HAP-1 (cell line): ENCODE results near the gene TIAM2.
"Not testable (repeated sequence)": the region's sequence is repeated elsewhere in the genome, so short reads cannot be mapped to it uniquely, and the experiment has no call there.

Experiments
- DNase-seq, 2 experiments: peaks; one replicate each; pipeline ENCODE4 v3.0.0-alpha.2; 2016 to 2020; ENCODE audit warnings: low spot score in 2 of 2
- H3K27me3 ChIP-seq: fragments of 250-450 bp; sonication (Bioruptor Pico); 2 replicates; pipeline ENCODE4 v1.5.1; 2020; ENCODE audit warnings: low read depth, mild to moderate bottlenecking, moderate library complexity
- H3K36me3 ChIP-seq: fragments of 250-450 bp; sonication (Bioruptor Pico); replicated peaks from 2 replicates; pipeline ENCODE4 v1.5.1; 2020; ENCODE audit warnings: mild to moderate bottlenecking
- H3K4me1 ChIP-seq: fragments of 250-450 bp; sonication (Bioruptor Pico); 2 replicates; pipeline ENCODE4 v1.5.1; 2020; ENCODE audit warnings: mild to moderate bottlenecking
- H3K4me3 ChIP-seq: fragments of 250-450 bp; sonication (Bioruptor Pico); 2 replicates; pipeline ENCODE4 v1.5.1; 2020; ENCODE audit warnings: mild to moderate bottlenecking, moderate library complexity
- H3K9me3 ChIP-seq: fragments of 250-450 bp; sonication (Bioruptor Pico); 2 replicates; pipeline ENCODE4 v1.5.1; 2020; ENCODE audit warnings: mild to moderate bottlenecking, moderate library complexity
- in situ Hi-C: fragments of 300-500 bp; cut with MboI; formaldehyde crosslinking; loops from 3 replicates; pipeline ENCODE4 v1.14.3; 2020; ENCODE audit warnings: low sequenced_read_pairs, inconsistent platforms, mixed read lengths

The TIAM2 gene

GRCh38 chr6:154998855-154999254 is 3.7 kb downstream of the TIAM2 start:
- Histone ChIP-seq H3K4me1 (peaks cover 16% of the 10 kb centered on the region), H3K36me3 (no peaks in the 10 kb centered on the region), H3K4me3 (no peak overlapping the region), H3K27me3 (no peaks in the 10 kb centered on the region; the same call in 1 of the 2 replicates), H3K9me3 (no peaks in the 10 kb centered on the region)
- DNase-seq: no peak
- in situ Hi-C loops: no loop called here

DNA sequence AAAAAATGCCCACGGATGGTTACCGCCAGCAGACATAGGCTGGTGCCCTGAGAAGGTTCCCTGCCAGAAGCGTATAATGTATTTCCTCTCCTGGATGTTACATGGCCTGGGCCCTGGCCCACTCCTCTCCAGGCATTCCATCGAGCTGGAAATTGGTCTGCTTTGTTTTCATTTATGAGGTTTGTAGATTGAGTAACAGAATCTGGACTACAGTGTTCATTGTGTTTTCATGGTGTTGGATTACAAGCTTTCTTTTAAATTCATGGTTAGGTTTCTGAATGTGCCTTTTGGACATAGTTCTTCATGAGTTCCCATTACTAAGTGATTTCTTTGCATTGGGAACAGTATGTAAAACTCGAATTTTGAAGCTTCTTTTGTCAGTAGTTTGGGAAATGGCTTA is 6.4 kb downstream of the TIAM2 start:
- in situ Hi-C loops: no loop called here
- peak; percentile 47 to 70 for DNase-seq
- no peaks in the 10 kb centered on the region for H3K36me3 ChIP-seq
- peaks cover 15% of the 10 kb centered on the region for H3K4me1 ChIP-seq
- H3K27me3 ChIP-seq: no peaks in the 10 kb centered on the region; the same call in 1 of the 2 replicates
- H3K4me3 ChIP-seq: no peak overlapping the region
- no peaks in the 10 kb centered on the region for H3K9me3 ChIP-seq

- H3K27me3 ChIP-seq: no peaks in the 10 kb centered on the region; the same call in 1 of the 2 replicates
- no peaks in the 10 kb centered on the region for H3K9me3 ChIP-seq
- H3K4me1 ChIP-seq: peaks cover 11% of the 10 kb centered on the region
- no peak overlapping the region for H3K4me3 ChIP-seq
- DNase-seq: peak in 1 of 2 experiments; percentile 36
- in situ Hi-C loops: no loop called here
- no peaks in the 10 kb centered on the region for H3K36me3 ChIP-seq
Measured at GRCh38 chr6:155001934-155002333, 6.8 kb downstream of the TIAM2 start.

DNA sequence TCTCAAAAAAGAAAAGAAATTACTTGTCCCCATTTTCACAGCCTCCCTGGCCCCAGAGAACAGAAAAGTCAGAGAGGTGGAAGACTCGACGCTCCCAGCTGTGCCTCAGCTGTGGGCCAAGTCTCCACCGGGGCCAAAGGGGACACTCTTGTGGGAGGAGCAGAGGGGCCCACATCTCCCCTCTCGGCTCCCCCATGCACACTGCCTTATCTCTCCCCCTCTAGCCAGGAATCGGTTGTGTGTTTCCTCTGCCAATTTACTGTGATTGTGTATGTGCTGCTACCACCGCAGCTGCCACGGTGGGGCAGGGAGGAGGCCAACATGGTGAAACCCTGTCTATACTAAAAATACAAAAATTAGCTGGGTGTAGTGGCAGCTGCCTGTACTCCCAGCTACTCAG is 8.4 kb downstream of the TIAM2 start:
- H3K27me3 ChIP-seq: peaks cover 2% of the 10 kb centered on the region; the same call in 1 of the 2 replicates
- no peak for DNase-seq
- in situ Hi-C loops: no loop called here
- H3K4me3 ChIP-seq: no peak overlapping the region
- H3K4me1 ChIP-seq: peaks cover 11% of the 10 kb centered on the region
- H3K36me3 ChIP-seq: no peaks in the 10 kb centered on the region
- H3K9me3 ChIP-seq: no peaks in the 10 kb centered on the region

DNA sequence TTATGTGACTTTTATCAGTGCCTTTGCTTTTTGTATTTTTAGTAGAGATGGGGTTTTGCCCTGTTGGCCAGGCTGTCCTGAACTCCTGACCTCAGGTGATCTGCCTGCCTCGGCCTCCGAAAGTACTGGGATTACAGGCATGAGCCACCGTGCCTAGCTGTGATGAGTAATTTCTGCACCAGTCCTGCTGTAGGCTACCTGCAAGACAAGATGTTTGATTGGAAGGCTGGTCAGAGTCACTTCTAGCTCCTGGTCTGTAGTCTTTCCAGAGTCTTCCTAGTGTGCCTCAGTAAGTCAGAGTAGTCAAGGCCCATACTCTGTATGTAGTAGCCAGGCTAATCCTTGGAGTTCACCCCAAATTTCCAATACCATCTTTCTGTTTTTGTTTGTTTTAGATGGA is 8.9 kb downstream of the TIAM2 start:
- in situ Hi-C loops: no loop called here
- Histone ChIP-seq H3K4me1 (peaks cover 11% of the 10 kb centered on the region), H3K4me3 (no peak overlapping the region), H3K36me3 (no peaks in the 10 kb centered on the region), H3K9me3 (no peaks in the 10 kb centered on the region), H3K27me3 (peaks cover 2% of the 10 kb centered on the region; the same call in 1 of the 2 replicates)
- DNase-seq: no peak

- no peaks in the 10 kb centered on the region for H3K36me3 ChIP-seq
- H3K9me3 ChIP-seq: no peaks in the 10 kb centered on the region
- H3K27me3 ChIP-seq: peaks cover 2% of the 10 kb centered on the region; the same call in 1 of the 2 replicates
- H3K4me1 ChIP-seq: peaks cover 11% of the 10 kb centered on the region
- in situ Hi-C loops: no loop called here
- DNase-seq: no peak
- no peak overlapping the region for H3K4me3 ChIP-seq
Measured at GRCh38 chr6:155004576-155005372, 9.7 kb downstream of the TIAM2 start.

DNA sequence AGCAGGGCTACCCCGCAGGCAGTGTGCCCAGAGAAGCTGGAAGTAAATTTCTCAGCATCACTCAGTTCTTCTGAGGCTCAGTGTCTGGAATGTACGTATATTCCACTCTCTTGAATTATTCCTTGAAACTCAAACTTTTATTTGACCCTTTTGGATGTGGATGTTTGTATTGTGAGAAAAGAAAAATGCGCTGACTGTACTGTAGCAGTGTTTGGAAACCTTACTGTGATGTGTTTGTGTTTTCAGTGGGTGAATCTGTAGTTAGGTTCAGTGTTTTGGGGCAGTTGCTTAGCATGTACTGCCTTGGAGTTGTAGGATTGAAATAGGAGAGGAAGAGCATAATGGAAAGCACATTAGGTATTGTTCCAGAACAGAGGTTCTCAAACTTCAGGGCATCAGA is 13.5 kb downstream of the TIAM2 start:
- no peaks in the 10 kb centered on the region for H3K36me3 ChIP-seq
- no peak overlapping the region for H3K4me3 ChIP-seq
- in situ Hi-C loops: no loop called here

GRCh38 chr6:155010940-155011339 is 15.8 kb downstream of the TIAM2 start:
- in situ Hi-C loops: no loop called here
- no peak for DNase-seq
- H3K4me1 ChIP-seq: peaks cover 23% of the 10 kb centered on the region
- no peaks in the 10 kb centered on the region for H3K36me3 ChIP-seq
- H3K9me3 ChIP-seq: no peaks in the 10 kb centered on the region
- peaks cover 2% of the 10 kb centered on the region; the same call in 1 of the 2 replicates for H3K27me3 ChIP-seq
- no peak overlapping the region for H3K4me3 ChIP-seq

More for the DNA sequence above, 13.5 kb downstream of the TIAM2 start:
- Histone ChIP-seq H3K27me3 (peaks cover 2% of the 10 kb centered on the region; the same call in 1 of the 2 replicates), H3K9me3 (no peaks in the 10 kb centered on the region), H3K4me1 (peaks cover 6% of the 10 kb centered on the region)
- no peak for DNase-seq

GRCh38 chr6:155011809-155012291 is 16.7 kb downstream of the TIAM2 start:
- Histone ChIP-seq H3K4me1 (peaks cover 25% of the 10 kb centered on the region), H3K27me3 (peaks cover 2% of the 10 kb centered on the region; the same call in 1 of the 2 replicates), H3K36me3 (no peaks in the 10 kb centered on the region), H3K4me3 (no peak overlapping the region), H3K9me3 (peaks cover 3% of the 10 kb centered on the region)
- in situ Hi-C loops: no loop called here
- DNase-seq: no peak

- Histone ChIP-seq H3K4me3 (no peak overlapping the region), H3K4me1 (peaks cover 25% of the 10 kb centered on the region), H3K9me3 (peaks cover 7% of the 10 kb centered on the region), H3K27me3 (no peaks in the 10 kb centered on the region; the same call in 1 of the 2 replicates), H3K36me3 (no peaks in the 10 kb centered on the region)
- DNase-seq: no peak
- in situ Hi-C loops: no loop called here
Measured at GRCh38 chr6:155013457-155013876, 18.4 kb downstream of the TIAM2 start.

DNA sequence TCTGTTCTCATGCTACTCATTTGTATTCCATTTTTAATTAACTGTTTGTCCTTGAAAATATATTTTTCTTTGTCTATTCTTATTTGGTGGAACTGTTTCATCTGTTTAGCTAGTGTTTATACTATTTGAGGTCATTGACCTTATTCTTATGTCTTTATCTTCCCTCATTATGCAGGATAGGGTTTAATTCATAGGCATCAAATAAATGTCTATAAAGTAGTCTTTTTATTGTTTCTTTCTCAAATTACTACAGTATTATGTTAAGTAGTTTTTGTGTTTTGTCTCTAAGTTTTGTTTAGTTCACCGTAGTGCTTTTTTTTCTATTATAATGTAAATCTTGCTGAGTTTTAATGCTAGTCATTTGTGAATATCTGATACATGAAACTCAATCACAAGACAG is 19.0 kb downstream of the TIAM2 start:
- H3K4me3 ChIP-seq: no peak overlapping the region
- no peaks in the 10 kb centered on the region; the same call in 1 of the 2 replicates for H3K27me3 ChIP-seq
- DNase-seq: peak in 1 of 2 experiments; percentile 85
- in situ Hi-C loops: no loop called here
- H3K36me3 ChIP-seq: no peaks in the 10 kb centered on the region
- peaks cover 7% of the 10 kb centered on the region for H3K9me3 ChIP-seq
- H3K4me1 ChIP-seq: peaks cover 25% of the 10 kb centered on the region

DNA sequence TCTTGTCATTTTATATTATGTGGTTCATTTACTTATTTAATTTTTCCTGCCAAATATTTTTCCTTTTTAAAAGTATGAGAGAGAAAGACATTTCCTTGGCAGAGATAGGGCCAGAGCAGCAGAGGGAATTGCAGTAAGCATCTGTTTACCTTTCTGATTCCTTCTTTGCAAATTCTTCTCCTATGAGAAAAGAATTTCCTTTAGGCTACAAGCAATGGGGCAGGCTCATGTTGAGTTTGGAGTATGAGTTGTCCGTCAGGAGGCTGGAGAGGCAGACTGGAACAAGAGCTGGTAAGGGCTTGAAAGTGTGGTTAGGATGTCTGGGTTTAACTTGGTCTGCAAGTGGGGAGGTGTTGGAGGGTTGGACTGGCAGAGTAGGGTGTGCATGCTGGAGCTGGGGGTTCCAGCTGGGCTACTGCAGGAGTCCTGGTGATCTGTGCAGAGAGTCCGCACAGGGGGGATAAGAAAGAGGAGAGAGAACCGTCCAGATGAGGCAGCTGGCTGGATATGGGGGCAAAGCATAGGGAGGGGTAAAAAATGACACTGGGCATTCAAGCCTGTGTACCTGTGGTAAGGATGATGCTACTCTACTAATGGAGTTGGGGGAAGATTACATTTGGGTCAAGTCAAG is 19.7 kb downstream of the TIAM2 start:
- in situ Hi-C loops: no loop called here
- peak in 1 of 2 experiments; percentile 24 for DNase-seq

GRCh38 chr6:155018415-155018814 is 23.3 kb downstream of the TIAM2 start:
- peaks cover 22% of the 10 kb centered on the region for H3K4me1 ChIP-seq
- H3K27me3 ChIP-seq, DNase-seq, H3K4me3 ChIP-seq, H3K36me3 ChIP-seq, in situ Hi-C loops, H3K9me3 ChIP-seq: not testable (repeated sequence)

More for the DNA sequence above, 19.7 kb downstream of the TIAM2 start:
- peaks cover 25% of the 10 kb centered on the region for H3K4me1 ChIP-seq
- no peaks in the 10 kb centered on the region; the same call in 1 of the 2 replicates for H3K27me3 ChIP-seq
- peaks cover 7% of the 10 kb centered on the region for H3K9me3 ChIP-seq
- no peaks in the 10 kb centered on the region for H3K36me3 ChIP-seq
- no peak overlapping the region for H3K4me3 ChIP-seq

DNA sequence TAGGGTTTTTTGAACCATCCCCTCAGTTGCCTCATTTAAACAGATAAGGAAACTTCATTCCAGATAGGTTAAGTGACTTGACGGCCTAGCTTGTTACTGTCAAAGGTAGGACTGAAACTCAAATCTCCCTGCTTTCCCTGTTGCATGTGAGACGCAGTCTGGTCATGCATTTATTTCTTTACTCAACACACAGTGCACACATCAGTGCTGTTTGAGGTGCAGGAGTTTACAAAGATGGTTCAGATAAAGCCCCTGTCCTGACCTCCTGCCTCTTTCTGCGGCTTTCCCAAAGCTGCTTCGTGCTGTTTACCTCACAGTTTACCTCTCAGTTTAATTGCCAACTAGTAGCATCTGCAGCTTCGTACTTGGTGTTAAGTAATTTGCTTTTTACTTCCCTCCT is 26.6 kb downstream of the TIAM2 start:
- in situ Hi-C loops: no loop called here
- no peak for DNase-seq
- peaks cover 3% of the 10 kb centered on the region; the same call in 1 of the 2 replicates for H3K4me1 ChIP-seq

More for the DNA sequence above, 26.6 kb downstream of the TIAM2 start:
- Histone ChIP-seq H3K9me3 (peaks cover 5% of the 10 kb centered on the region), H3K36me3 (no peaks in the 10 kb centered on the region), H3K4me3 (no peak overlapping the region), H3K27me3 (no peaks in the 10 kb centered on the region)
